Measurements from ENCODE around the gene SLC35F2. TPM values are rescaled to one million over a fixed set of nuclear protein-coding genes. Genes with fewer than 3 reads are reported as not detected.
"Not testable (repeated sequence)": the region's sequence is repeated elsewhere in the genome, so short reads cannot be mapped to it uniquely, and the experiment has no call there.

SLC35F2 gene, protein sequence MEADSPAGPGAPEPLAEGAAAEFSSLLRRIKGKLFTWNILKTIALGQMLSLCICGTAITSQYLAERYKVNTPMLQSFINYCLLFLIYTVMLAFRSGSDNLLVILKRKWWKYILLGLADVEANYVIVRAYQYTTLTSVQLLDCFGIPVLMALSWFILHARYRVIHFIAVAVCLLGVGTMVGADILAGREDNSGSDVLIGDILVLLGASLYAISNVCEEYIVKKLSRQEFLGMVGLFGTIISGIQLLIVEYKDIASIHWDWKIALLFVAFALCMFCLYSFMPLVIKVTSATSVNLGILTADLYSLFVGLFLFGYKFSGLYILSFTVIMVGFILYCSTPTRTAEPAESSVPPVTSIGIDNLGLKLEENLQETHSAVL
- polyA plus RNA-seq (ENCODE audit: insufficient read length in 4 of 4), result 10 to 100 TPM; 13.2 to 17.3 (median 16.2) TPM

DNA sequence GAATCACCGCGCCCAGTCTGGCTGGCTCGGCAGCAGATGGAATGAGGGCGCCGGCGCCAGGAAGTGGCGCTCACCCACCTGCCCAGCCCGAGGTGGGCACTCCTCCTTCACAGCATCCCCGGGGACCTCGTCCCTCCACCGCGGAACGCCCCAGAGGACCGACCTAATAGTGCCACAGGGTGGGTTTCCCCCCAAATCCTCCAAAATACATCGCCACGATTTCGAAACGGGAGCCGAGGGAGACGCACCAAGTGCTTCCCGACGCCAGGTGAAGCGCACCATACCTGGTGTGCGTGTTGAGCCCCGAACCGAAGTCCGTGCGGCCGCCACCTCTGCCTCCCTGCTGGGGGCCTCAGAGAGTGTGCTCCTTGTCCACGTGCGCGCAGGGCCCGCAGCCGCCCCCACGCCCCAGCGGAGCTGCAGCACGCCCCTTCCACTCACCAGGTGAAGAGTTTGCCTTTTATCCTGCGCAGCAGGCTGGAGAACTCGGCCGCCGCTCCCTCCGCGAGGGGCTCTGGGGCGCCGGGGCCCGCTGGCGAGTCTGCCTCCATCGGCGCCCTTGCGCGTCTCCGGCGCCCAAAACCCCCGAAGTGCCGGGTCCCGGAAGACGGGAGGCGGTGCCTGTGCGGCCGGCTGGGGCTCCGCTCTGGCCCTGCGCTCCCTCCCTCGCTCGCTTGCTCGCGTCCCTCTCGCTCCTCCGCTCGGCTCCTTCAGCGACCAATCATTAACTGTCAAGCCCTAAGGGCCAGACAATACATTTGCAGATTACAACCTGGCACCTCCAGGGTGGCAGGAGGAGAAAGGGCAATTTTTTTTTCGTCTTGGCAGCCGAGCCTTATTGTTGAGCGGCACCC lies at the start of gene SLC35F2:
Gene SLC35F2, minus strand, starts transcription at position 571 of the 854 bp plus-strand sequence. Its CDS starts 20 bp downstream, at position 551.
- peak; percentile 48 to 54 (median 52) for DNase-seq (ENCODE audit: low read depth in 4 of 4, low spot score in 3 of 4)

DNA sequence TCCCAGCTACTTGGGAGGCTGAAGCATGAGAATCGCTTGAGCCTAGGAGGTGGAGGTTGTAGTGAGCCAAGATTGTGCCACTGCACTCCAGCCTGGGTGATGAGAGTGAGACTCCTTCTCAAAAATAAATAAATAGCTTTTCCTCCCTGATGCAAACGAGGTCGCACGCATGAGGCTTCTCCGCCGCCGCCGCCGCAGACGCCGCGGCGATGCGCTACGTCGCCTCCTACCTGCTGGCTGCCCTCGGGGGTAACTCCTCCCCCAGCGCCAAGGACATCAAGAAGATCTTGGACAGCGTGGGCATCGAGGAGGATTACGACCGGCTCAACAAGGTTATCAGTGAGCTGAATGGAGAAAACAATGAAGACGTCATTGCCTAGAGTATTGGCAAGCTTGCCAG lies 49.6 kb upstream of the SLC35F2 start:
- no peak for DNase-seq (ENCODE audit: low read depth in 4 of 4, low spot score in 3 of 4)

DNA sequence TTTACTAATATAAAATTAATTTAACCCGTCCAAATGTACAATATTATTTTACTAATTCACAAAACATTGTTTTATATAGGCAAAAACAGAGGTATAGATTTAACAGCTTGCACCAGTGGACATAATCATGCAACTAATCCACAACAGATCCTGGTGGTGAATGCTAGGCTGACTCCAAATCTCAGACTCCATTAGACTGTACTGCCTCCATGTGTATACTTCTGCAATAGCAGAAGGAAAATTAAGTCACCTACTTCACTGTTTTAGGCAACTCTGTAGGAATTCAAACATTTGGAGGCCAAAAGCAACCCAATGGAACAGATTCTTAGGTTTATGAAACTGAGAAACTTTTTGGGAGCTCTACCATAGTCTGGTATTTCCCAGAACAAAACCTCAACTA lies 39.7 kb upstream of the SLC35F2 start:
- DNase-seq (ENCODE audit: low read depth in 4 of 4, low spot score in 3 of 4), result no peak

DNA sequence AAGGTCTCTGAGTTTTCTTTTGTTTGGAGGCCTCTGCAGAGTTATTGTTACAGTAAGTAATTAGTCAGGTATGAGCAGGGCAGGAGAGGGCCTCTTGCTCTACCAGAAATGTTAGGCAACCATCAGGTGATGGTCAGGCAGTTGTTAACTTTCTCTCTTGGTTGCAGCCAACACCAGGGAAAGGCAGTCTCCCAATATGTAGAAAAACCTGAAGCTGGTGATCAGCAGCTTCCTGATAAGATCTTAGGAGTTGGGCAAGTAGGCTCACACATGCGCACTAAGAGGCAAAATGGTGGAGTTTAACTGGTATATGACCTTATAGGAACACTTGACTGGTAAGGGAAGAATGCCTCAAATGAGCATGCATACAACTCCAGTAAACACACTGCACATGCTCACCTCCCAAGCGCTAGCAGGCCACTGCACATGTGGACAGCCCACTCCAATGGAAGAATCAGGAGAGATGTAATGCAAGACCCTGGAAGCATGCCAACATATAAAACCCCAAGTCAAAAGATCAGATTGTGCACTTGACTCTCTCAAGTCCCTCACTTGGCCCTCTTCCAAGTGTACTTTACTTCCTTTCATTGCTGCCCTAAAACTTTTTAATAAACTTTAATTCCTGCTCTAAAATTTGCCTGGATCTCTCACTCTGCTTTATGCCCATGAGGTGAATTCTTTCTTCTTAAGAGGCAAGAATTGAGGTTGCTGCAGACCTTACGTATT lies 23.7 kb upstream of the SLC35F2 start:
- DNase-seq (ENCODE audit: low read depth in 4 of 4, low spot score in 3 of 4), result no peak

DNA sequence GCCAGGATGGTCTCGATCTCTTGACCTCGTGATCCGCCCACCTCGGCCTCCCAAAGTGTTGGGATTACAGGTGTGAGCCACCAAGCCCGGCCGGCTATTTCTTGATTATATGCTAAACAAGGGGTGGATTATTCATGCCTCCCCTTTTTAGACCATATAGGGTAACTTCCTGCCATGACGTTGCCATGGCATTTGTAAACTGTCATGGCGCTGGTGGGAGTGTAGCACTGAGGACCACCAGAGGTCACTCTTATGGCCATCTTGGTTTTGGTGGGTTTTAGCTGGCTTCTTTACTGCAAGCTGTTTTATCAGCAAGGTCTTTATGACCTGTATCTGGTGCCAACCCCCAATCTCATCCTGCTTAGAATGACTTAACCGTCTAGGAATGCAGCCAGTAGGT lies 22.9 kb upstream of the SLC35F2 start:
- not testable (repeated sequence) for DNase-seq (ENCODE audit: low read depth in 4 of 4, low spot score in 3 of 4)

DNA sequence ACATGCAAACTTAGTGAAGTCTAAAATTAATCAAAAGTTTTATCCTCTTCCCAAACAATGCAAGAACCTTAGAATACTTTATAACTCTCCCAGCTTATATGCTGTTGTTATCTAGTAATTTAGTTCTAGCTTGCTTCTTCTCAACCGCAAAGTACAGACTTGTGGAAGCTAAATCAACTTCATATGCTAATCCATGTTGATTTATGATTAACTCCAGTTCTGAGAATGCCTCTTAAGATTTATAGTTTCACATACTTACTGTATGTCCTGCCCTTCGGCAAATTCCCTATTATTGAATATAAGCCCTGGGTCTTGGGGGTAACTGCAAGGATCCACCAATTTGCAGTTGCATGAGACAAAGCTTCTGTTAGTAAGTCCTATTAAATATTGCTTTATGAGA lies 17.6 kb upstream of the SLC35F2 start:
- no peak for DNase-seq (ENCODE audit: low read depth in 4 of 4, low spot score in 3 of 4)

DNA sequence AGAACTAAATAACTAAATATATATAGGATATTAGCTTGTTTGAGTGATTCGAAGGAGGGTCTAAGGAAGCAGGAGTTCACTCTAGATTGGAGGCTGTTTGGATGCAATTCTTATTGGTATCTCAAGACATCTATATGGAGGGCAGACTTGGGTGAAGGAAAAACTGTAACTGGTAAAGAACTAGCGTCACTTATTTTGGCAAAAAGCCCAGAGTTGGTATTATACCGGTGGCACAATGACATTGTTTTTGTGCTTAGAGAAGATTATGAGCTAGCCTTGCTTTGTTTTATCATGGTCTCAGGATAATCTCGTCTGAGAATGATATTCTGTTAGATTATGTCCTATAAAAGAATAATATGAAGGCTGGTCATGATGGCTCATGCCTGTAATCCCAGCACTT lies 6.0 kb upstream of the SLC35F2 start:
- DNase-seq (ENCODE audit: low read depth in 4 of 4, low spot score in 3 of 4), result no peak

DNA sequence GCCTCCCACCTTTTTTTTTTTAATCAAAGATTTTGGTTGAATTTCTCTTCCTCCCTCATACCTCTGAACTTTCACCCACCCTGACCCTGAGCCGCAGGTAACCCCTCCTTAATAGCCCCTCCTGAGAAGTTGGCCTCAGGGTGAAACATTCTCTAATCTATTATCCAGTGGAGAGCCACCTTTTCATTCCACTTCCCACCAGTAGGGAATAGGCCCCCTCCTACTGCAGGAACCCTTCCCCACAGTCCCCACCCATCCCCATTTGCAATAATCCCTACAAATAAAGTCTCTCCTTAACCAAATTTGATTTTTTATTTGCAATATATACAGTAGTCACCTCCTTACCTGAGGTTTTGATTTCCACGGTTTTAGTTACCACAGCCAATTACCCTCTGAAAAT lies 2.1 kb upstream of the SLC35F2 start:
- no peak for DNase-seq (ENCODE audit: low read depth in 4 of 4, low spot score in 3 of 4)

DNA sequence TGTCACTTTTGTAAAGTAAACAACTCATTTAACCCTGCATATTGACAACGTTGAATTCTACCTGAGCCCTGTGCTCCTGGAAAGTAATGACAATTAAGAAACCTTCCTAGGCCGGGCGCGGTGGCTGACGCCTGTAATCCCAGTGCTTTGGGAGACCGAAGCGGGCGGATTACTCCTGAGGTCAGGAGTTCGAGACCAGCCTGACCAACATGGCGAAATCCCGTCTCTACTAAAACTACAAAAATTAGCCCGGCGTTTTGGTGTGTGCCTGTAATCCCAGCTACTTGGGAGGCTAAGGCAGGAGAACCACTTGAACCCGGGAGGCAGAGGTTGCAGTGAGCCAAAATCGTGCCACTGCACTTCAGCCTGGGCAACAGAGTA lies 1.6 kb upstream of the SLC35F2 start:
- not testable (repeated sequence) for DNase-seq (ENCODE audit: low read depth in 4 of 4, low spot score in 3 of 4)

DNA sequence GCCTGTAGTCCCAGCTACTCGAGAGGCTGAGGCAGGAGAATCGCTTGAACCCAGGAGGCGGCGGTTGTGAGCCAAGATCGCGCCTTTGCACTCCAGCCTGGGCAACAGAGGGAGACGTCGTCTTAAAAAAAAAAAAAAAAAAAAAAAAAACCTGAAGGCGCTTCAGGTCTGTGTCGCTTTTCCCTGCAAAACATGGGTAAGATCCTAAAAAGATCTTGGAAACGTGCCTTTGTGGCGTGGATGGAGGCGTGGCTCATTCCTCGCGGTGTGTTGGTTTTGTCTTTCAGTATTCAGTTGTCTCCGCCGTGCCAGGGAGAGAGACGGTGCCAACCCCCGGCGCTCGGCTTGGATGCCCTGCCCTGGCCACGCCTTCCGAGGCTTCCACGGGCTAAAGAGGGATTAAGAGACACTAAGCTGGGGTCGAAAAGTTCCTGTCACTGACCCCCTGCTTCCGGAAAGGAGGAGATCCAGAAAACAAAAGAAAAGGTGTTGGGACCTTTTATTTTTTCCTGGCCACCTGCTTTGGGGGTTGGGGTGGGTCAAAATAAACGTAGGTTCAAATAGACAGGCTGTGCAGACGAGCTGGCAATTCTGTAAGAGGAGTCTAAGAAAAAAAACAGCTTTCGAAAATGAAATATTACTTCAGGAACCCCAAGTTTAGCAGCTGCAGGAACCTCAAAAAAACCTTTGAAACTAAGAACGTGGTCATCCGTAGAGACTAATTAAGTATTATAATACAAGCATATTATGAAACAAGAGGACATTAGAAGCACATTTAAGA lies 1.1 kb upstream of the SLC35F2 start:
- DNase-seq (ENCODE audit: low read depth in 4 of 4, low spot score in 3 of 4), result no peak

DNA sequence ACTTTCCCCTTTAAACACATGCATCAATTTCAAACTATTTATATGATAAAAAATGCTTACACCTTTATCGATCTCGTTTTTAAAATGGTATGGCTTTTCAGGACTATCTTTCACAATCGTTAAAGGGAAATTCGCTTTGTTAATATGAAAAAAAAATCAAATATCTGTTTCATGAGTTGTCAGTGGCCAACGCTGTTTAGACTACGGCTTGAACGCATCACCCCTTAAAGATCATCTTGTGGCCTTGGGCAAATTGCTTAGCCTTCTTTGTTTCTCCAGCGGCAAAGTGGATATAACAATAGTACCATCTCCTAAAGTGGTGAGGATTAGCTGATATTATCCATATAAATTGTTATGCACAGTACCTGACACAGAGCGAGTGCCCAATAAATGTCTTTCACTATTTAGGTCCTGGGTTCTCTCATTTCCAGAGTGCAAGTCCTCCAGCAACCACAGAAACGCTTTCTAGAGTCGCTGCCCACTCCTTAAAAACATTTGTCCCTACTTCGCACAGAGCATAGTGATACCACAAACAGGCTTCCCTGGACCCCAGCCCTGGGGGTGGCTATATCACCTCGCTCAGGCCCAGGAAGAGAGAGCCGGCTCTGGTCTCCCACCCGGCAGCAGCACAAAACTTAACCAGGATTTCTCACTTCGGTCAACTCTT lies 904 bp downstream of the SLC35F2 start:
- DNase-seq (ENCODE audit: low read depth in 4 of 4, low spot score in 3 of 4), result no peak

DNA sequence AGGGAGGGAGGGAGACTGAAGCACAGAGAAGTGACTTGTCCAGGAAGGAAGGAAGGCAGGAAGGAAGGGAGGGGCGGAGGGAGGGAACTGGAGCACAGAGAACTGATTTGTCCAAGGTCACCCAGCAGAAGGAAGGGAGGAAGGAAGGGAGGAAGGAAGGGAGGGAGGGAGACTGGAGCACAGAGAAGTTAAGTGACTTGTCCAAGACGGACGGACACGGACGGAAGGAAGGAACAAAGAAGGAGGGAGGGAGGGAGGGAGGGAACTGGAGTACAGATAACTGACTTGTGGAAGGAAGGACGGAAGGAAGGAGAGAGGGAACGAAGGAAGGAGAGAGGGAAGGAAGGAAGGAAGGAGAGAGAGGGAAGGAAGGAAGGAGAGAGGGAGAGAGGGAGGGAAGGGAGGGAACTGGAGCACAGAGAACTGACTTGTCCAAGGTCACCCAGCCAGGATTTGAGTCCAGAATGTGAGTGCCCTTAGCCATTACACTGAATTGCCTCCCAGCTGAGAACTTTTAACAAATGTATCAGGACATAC lies 1.5 kb downstream of the SLC35F2 start:
- no peak for DNase-seq (ENCODE audit: low read depth in 4 of 4, low spot score in 3 of 4)

DNA sequence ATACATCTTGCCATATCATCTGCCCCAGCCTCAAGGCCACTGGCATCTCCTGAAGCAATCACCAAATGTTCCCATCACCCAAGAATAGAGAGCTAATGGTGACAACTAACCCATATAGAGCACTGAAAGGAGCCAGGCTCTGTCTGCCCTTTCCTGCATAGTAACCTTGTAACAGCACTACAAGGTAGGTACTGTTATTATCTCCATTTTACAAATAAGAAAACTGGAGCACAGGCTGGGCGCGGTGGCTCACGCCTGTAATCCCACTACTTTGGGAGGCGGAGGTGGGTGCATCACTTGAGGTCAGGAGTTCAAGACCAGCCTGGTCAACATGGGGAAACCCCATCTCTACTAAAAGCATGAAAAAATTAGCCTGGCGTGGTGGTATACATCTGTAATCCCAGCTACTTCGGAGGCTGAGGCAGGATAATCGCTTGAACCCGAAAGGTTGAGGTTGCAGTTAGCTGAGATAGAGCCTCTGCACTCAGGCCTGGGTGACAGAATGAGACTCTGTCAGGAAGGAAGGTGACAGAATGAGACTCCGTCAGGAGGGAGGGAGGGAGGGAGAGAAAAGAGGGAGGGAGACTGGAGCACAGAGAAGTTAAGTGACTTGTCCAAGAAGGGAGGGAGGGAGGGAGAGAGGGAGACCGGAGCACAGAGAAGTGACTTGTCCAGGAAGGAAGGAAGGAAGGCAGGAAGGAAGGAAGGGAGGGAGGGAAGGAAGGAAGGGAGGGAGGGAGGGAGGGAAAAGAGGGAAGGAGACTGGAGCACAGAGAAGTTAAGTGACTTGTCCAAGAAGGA lies 2.2 kb downstream of the SLC35F2 start:
- no peak for DNase-seq (ENCODE audit: low read depth in 4 of 4, low spot score in 3 of 4)

DNA sequence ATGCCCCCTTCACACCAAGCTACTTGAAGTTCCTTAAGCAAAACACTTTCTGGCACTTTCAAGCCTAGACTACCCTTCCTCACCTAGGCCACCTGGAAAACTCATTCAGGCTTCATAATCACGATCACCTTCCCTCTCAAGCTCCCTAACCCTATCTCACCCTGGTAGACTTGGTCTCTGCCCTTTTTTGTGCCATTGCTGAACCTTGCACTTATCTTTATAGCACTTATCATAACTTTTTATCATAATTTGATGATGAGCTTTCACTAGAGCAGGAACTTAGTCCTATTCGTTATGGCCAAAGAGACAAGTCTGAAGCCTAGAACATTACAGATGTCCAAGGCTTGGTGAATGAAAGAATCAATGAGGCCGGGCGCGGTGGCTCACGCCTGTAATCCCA lies 5.5 kb downstream of the SLC35F2 start:
- no peak for DNase-seq (ENCODE audit: low read depth in 4 of 4, low spot score in 3 of 4)

DNA sequence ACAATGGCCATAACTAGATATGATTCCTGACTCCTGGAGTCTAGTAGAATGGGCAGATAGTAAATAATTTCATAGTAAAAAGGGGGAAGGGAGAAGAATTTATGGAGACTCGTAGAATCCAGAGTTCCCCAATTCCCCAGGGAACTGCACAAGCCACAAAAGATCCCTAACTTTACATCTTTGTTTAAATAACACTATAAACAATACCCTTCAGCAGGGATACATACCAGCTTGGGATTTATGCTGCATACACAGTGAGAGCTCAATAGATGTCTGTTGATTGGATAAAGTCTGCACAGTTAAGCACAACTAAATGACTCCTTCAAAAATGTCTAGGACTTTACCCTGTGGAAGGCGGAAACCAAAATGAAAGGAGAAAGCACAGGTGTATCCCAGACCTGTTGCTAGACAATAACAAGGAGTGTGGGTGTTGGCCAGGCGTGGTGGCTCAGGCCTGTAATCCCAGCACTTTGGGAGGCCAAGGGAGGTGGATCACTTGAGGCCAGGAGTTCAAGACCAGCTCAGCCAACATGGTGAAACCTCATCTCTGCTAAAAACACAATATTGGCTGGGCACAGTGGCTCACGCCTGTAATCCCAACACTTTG lies 6.8 kb downstream of the SLC35F2 start:
- DNase-seq (ENCODE audit: low read depth in 4 of 4, low spot score in 3 of 4), result no peak

DNA sequence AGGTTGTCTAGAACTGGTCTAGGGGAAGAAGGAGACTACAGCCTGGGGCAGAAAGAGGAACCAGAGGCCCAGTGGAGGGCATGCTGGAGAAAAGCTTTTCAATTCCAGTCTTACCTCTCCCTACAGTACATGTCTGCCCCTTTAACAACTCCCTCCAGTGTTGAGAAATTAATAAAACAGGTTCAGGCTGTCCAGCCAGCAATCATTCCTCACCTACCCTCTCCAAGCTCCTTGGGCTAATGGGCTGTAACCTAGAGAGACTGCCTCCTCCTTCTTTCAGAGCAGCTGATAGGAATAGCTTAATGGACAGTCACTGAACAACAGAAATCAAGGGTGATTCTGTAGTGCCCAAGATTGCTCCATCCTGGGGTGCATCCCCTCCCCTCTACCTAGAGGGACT lies 8.8 kb downstream of the SLC35F2 start:
- DNase-seq (ENCODE audit: low read depth in 4 of 4, low spot score in 3 of 4), result no peak

DNA sequence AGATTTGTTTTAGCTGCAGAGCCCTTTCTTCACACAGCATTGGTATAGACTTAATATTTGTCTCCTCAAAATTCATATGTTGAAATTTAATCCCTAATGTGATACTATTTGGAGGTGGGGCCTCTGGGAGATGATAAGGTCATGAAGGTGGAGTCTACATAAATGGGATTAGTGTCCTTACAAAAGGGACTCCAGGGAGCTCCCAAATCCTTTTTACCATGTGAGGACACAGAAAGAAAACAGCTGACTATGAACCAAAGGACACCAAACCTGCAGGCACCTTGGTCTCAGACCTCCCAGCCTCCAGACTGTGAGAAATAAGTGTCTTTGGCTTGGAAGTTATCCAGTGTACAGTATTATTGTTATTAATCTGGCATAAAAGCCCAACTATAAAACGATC lies 10.2 kb downstream of the SLC35F2 start:
- DNase-seq (ENCODE audit: low read depth in 4 of 4, low spot score in 3 of 4), result no peak

DNA sequence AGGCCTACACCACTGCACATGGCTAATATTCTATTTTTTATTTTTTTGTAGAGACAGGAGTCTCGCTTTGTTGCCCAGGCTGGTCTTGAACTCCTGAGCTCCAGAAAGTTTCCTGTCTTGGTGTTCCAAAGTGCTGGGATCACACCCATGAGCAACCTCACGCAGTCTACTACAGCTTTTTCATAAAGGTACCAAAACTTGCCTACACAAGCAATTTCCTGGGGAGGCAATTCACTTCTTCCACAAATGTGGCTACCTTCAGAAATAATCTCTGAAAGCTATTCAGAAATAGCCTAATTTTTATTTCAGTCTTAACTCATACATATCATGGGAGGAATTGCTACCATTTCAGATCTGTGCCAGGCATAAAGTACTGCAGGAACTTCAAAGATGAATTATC lies 11.4 kb downstream of the SLC35F2 start:
- no peak for DNase-seq (ENCODE audit: low read depth in 4 of 4, low spot score in 3 of 4)
